ENCODE data around the gene EIF2S1. TPM values are rescaled to one million over a fixed set of nuclear protein-coding genes. Genes with fewer than 3 reads are reported as not detected.

Gene EIF2S1
- total RNA-seq, 1 experiment from 2014 or later: 192 TPM

DNA sequence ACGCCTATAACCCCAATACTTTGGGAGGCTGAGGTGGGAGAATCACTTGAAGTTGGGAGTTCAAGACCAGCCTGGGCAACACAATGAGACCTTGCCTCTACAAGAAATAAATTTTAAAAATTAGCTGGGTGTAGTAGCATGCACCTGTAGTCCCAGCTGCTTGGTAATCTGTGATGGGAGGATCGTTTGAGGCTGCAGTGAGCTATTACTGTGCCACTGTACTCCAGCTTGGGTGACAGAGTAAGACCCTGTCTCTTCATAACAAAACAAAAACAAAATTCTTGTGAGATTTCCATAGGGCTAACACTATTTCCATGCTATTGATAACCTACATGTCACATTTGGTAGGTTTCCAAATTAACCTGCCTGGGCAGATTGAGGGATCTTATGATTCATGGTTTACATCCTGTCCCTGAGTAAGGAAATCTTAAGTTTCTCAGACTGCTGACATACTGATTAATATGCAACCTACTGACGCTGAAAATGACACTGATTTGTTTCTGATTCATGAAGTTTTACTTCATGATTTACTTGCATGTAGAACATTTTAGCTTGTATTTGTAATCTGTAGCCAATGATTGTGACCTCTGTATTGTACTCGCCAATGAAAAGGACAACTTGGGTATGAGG, 16.4 kb upstream of the EIF2S1 start:
- no peaks in the 10 kb centered on the region for H3K79me2 ChIP-seq (ENCODE audit: insufficient read depth, low read length)
- H2AFZ ChIP-seq (ENCODE audit: low read depth, low read length, poor library complexity, severe bottlenecking): no peak overlapping the region
- H3K27ac ChIP-seq (ENCODE audit: low read depth, low read length): no peak overlapping the region
- H3K9me2 ChIP-seq (ENCODE audit: insufficient read depth): no peaks in the 10 kb centered on the region
- TF ChIP-seq YY1 (IDR thresholded peaks at IDR 0.05; ENCODE audit: extremely low read depth, insufficient replicate concordance, low read depth, low read length) (no peak), TCF7L2 (IDR thresholded peaks at IDR 0.05; ENCODE audit: borderline replicate concordance, extremely low read depth, insufficient read depth, insufficient read length) (no peak), ATF3 (IDR thresholded peaks at IDR 0.05) (no peak), POLR2AphosphoS5 (IDR thresholded peaks at IDR 0.05; ENCODE audit: low read depth, low read length) (no peak), EGR1 (IDR thresholded peaks at IDR 0.05; ENCODE audit: low read depth) (no peak)
- TF ChIP-seq, protein P1, sequence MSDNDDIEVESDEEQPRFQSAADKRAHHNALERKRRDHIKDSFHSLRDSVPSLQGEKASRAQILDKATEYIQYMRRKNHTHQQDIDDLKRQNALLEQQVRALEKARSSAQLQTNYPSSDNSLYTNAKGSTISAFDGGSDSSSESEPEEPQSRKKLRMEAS (IDR thresholded peaks at IDR 0.05): no peak
- intact Hi-C loops (cut with micrococcal nuclease): no loop called here
- H3K27me3 ChIP-seq (ENCODE audit: insufficient read depth, low read length): no peaks in the 10 kb centered on the region
- H3K9me3 ChIP-seq (ENCODE audit: control insufficient read depth in 1 of 2, insufficient read depth in 1 of 2, low read depth in 1 of 2, low read length in 2 of 2): no peaks in the 10 kb centered on the region
- H3K36me3 ChIP-seq (ENCODE audit: control insufficient read depth in 1 of 2, insufficient read depth in 2 of 2, low read length in 2 of 2): peaks cover 10 to 11% of the 10 kb centered on the region in 2 experiments; a peak in 1 of 4 replicates
- H3K4me2 ChIP-seq (ENCODE audit: low read length): no peak overlapping the region
- DNase-seq (ENCODE audit: low read depth, low spot score) (no peak), ATAC-seq (no peak)
- no TSS peak for BruUV-seq (replicated peaks)
- ChIA-PET CTCF (no interaction called here), POLR2A (no interaction called here), RAD21 (ENCODE audit: low non-redundant PET in 1 of 2, low total read pairs in 2 of 2, uncharacterized antibody in 2 of 2, unreplicated experiment in 2 of 2) (no interaction called here)
- H3K4me3 ChIP-seq (replicated peaks in 1 of 2; ENCODE audit: low read depth in 1 of 2, low read length in 2 of 2): no peak overlapping the region
- H4K20me1 ChIP-seq (ENCODE audit: insufficient read depth): no peaks in the 10 kb centered on the region
- H3K9ac ChIP-seq (ENCODE audit: low read length): no peak overlapping the region
- H3K4me1 ChIP-seq (ENCODE audit: control insufficient read depth in 1 of 2, insufficient read depth in 2 of 2, low read length in 2 of 2): no peaks in the 10 kb centered on the region

GRCh38 chr14:67345583-67345982, 14.5 kb upstream of the EIF2S1 start:
- Histone ChIP-seq H3K36me3 (ENCODE audit: control insufficient read depth in 1 of 2, insufficient read depth in 2 of 2, low read length in 2 of 2) (peaks cover 8 to 16% of the 10 kb centered on the region in 2 experiments; a peak in 2 of 4 replicates), H3K4me2 (ENCODE audit: low read length) (no peak overlapping the region), H3K4me1 (ENCODE audit: control insufficient read depth in 1 of 2, insufficient read depth in 2 of 2, low read length in 2 of 2) (no peaks in the 10 kb centered on the region), H3K27ac (ENCODE audit: low read depth, low read length) (no peak overlapping the region), H3K79me2 (ENCODE audit: insufficient read depth, low read length) (no peaks in the 10 kb centered on the region), H2AFZ (ENCODE audit: low read depth, low read length, poor library complexity, severe bottlenecking) (no peak overlapping the region), H3K4me3 (replicated peaks in 1 of 2; ENCODE audit: low read depth in 1 of 2, low read length in 2 of 2) (no peak overlapping the region), H4K20me1 (ENCODE audit: insufficient read depth) (no peaks in the 10 kb centered on the region), H3K9me3 (ENCODE audit: control insufficient read depth in 1 of 2, insufficient read depth in 1 of 2, low read depth in 1 of 2, low read length in 2 of 2) (no peaks in the 10 kb centered on the region), H3K9ac (ENCODE audit: low read length) (no peak overlapping the region), H3K27me3 (ENCODE audit: insufficient read depth, low read length) (no peaks in the 10 kb centered on the region), H3K9me2 (ENCODE audit: insufficient read depth) (no peaks in the 10 kb centered on the region)
- no peak for DNase-seq (ENCODE audit: low read depth, low spot score)
- BruUV-seq (replicated peaks): no TSS peak
- TF ChIP-seq, protein P1 (IDR thresholded peaks at IDR 0.05): no peak
- intact Hi-C loops (cut with micrococcal nuclease): no loop called here
- no peak for ATAC-seq
- RAD21 ChIA-PET (ENCODE audit: low non-redundant PET in 1 of 2, low total read pairs in 2 of 2, uncharacterized antibody in 2 of 2, unreplicated experiment in 2 of 2): no interaction called here
- CTCF ChIA-PET: interaction anchor here (1.1 kb wide), 1 partner anchor 60 kb away, joined by 6 read pairs; no protein-coding TSS in a partner anchor
- POLR2A ChIA-PET: no interaction called here

Data from HCT116 (cell line).